ENCODE results near the gene KDR. TPM values are rescaled to one million over a fixed set of nuclear protein-coding genes. Genes with fewer than 3 reads are reported as not detected.

The KDR gene
- total RNA-seq, 1 donor from 2014 or later: 0.12 TPM

DNA sequence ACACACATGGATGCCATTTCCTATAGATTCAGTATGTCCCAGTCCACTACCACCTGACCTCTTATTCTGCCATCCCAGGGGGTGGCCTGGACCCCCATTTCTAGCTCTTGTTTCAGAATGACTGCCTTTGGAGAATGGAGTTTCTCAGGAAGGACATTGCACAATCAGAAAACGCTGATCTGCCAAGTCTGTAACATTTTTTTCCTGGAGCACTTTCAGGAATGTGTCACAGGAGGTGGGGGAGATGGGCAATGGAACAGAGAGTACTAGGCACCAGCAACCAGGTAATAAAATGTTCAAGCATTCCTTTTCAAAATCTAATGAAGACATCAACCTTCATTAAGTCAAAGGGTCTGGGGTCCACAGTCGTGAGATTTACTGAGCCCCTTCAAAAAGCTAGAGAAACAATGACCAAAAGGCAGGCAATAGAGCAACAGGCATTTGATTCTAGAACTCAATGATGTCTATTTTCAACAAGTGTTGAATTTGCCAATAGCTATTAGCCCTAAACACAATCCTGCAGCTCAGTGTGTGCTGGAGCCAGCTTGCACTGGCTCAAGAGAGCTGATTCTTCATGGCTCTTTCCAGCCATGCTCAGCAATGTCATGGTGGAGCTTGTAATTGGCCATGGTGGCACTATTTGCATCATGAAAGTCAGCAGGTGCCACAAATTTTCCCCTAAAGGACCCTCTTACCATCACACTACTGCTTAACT lies 87.1 kb downstream of the KDR start:
- Mint-ChIP-seq H3K4me3 (no peak overlapping the region), H3K9me3 (peaks cover 9% of the 10 kb centered on the region), H3K27ac (ENCODE audit: unreplicated experiment) (no peak overlapping the region), H3K4me1 (no peaks in the 10 kb centered on the region), H3K27me3 (ENCODE audit: low read depth) (peaks cover 11% of the 10 kb centered on the region), H3K36me3 (ENCODE audit: low read depth) (no peaks in the 10 kb centered on the region)
- no peak for DNase-seq (ENCODE audit: low read depth, low spot score)
- TF ChIP-seq, protein P1, sequence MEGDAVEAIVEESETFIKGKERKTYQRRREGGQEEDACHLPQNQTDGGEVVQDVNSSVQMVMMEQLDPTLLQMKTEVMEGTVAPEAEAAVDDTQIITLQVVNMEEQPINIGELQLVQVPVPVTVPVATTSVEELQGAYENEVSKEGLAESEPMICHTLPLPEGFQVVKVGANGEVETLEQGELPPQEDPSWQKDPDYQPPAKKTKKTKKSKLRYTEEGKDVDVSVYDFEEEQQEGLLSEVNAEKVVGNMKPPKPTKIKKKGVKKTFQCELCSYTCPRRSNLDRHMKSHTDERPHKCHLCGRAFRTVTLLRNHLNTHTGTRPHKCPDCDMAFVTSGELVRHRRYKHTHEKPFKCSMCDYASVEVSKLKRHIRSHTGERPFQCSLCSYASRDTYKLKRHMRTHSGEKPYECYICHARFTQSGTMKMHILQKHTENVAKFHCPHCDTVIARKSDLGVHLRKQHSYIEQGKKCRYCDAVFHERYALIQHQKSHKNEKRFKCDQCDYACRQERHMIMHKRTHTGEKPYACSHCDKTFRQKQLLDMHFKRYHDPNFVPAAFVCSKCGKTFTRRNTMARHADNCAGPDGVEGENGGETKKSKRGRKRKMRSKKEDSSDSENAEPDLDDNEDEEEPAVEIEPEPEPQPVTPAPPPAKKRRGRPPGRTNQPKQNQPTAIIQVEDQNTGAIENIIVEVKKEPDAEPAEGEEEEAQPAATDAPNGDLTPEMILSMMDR (conservative IDR thresholded peaks at IDR 0.05): no peak

DNA sequence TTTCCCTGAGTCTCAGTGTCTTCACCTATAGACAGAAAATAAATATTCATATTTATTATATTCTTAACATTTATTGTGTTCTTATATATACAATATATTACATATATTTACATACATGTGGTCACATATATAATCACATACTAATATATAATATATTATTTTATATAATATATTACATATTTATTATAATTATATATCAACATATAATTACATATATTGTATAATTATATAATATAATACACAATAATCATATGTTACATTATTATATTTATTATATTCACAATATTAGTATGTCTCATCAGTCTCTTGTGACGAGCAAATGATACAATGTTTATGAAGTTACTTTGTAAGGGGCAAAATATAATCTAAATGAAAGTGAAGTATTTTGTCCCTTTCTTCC lies 87.7 kb downstream of the KDR start:
- TF ChIP-seq, protein P1 (conservative IDR thresholded peaks at IDR 0.05): no peak
- peaks cover 11% of the 10 kb centered on the region for H3K27me3 Mint-ChIP-seq (ENCODE audit: low read depth)
- H3K9me3 Mint-ChIP-seq: peaks cover 9% of the 10 kb centered on the region
- H3K4me1 Mint-ChIP-seq: no peaks in the 10 kb centered on the region
- H3K4me3 Mint-ChIP-seq: no peak overlapping the region
- no peak overlapping the region for H3K27ac Mint-ChIP-seq (ENCODE audit: unreplicated experiment)
- DNase-seq (ENCODE audit: low read depth, low spot score): no peak
- H3K36me3 Mint-ChIP-seq (ENCODE audit: low read depth): no peaks in the 10 kb centered on the region

- Mint-ChIP-seq H3K4me3 (no peak overlapping the region), H3K27ac (ENCODE audit: unreplicated experiment) (no peak overlapping the region), H3K36me3 (ENCODE audit: low read depth) (no peaks in the 10 kb centered on the region), H3K4me1 (no peaks in the 10 kb centered on the region), H3K27me3 (ENCODE audit: low read depth) (peaks cover 14% of the 10 kb centered on the region), H3K9me3 (peaks cover 9% of the 10 kb centered on the region)
- no peak for DNase-seq (ENCODE audit: low read depth, low spot score)
- TF ChIP-seq, protein P1 (conservative IDR thresholded peaks at IDR 0.05): no peak
Measured at GRCh38 chr4:55036405-55036804, 89.0 kb downstream of the KDR start.

DNA sequence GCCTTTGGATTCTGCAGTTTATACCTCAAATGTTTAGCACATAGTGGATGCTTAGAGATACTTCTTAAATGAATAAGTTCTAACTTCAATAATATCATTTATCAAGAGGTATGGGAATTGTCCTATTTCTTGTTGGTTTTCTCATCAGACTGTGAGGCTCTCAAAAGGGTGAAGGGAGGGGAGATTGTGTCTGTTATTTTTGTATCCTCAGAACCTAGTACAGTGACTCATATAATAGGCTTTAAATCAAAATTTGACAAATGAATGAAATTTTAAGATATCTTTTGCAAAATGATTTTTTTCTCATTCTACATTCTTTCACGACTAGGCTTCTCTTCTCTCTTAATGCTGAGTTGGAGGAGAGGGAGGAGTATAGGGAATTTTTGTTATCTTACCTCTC lies 89.5 kb downstream of the KDR start:
- H3K4me1 Mint-ChIP-seq: no peaks in the 10 kb centered on the region
- peaks cover 7% of the 10 kb centered on the region for H3K9me3 Mint-ChIP-seq
- peaks cover 14% of the 10 kb centered on the region for H3K27me3 Mint-ChIP-seq (ENCODE audit: low read depth)
- no peak overlapping the region for H3K27ac Mint-ChIP-seq (ENCODE audit: unreplicated experiment)
- DNase-seq (ENCODE audit: low read depth, low spot score): no peak
- H3K4me3 Mint-ChIP-seq: no peak overlapping the region
- no peaks in the 10 kb centered on the region for H3K36me3 Mint-ChIP-seq (ENCODE audit: low read depth)
- TF ChIP-seq, protein P1 (conservative IDR thresholded peaks at IDR 0.05): no peak

DNA sequence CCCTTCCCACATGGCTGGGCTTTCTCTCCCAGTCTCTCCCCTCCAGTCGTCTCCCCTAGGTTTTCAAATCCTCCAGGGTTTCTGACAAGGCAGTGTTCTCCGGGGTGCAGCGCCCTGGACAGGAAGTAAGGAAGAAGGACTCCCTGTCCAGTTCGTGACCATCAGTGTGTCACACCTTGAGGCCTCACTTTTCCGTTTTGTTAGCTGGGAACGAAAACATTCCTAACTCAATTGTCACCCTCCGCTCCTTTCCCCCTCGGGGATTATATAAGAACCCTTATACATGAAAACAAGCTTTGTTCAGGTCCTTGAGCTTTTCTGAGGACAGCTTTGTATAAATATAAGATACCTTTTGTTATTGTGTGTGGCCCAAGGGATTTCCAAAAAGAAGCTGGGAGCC lies 92.1 kb downstream of the KDR start:
- TF ChIP-seq, protein P1 (conservative IDR thresholded peaks at IDR 0.05): no peak
- no peak overlapping the region for H3K4me3 Mint-ChIP-seq

More for the DNA sequence above, 92.1 kb downstream of the KDR start:
- no peak for DNase-seq (ENCODE audit: low read depth, low spot score)
- Mint-ChIP-seq H3K36me3 (ENCODE audit: low read depth) (no peaks in the 10 kb centered on the region), H3K4me1 (peaks cover 5% of the 10 kb centered on the region), H3K27me3 (ENCODE audit: low read depth) (peaks cover 19% of the 10 kb centered on the region), H3K27ac (ENCODE audit: unreplicated experiment) (no peak overlapping the region), H3K9me3 (no peaks in the 10 kb centered on the region)

Measured in neural crest cell (in vitro differentiated cells).